Measurements from ENCODE around the gene TMEM236. TPM values are rescaled to one million over a fixed set of nuclear protein-coding genes. Genes with fewer than 3 reads are reported as not detected.

TMEM236 gene
- total and polyA plus RNA-seq, 2 donors (not counting 3 experiments of a cell fraction or from before 2014, with no cell fraction given), result 0.24 to 0.29 TPM

- H3K9ac ChIP-seq (replicated peaks; ENCODE audit: extremely low read depth, insufficient read depth, low read length), result no peak overlapping the region
- H3K4me3 ChIP-seq (replicated peaks in 1 of 3; ENCODE audit: insufficient read depth in 1 of 3, low read depth in 1 of 3, low read length in 3 of 3), result no peak overlapping the region
- no TSS peak for BruUV-seq (replicated peaks)
- ChIA-PET POLR2A (no interaction called here), CTCF (interaction anchor here (0.6 to 1.3 kb wide), 2 partner anchors 39 to 55 kb away, joined by 3 to 8 read pairs; no protein-coding TSS in a partner anchor)
- peak overlapping the region; percentile 65 for H3K4me2 ChIP-seq (ENCODE audit: insufficient read depth, low read length)
- no peak overlapping the region for H2AFZ ChIP-seq (ENCODE audit: low read depth, low read length)
- H3K27me3 ChIP-seq (ENCODE audit: control insufficient read depth in 2 of 2, insufficient read depth in 2 of 2, low read length in 2 of 2), result no peaks in the 10 kb centered on the region
- no peak for FAIRE-seq
- H3K36me3 ChIP-seq (ENCODE audit: control insufficient read depth in 2 of 2, extremely low read depth in 1 of 2, insufficient read depth in 2 of 2, low read length in 2 of 2), result no peaks in the 10 kb centered on the region
- no peaks in the 10 kb centered on the region for H3K9me1 ChIP-seq (replicated peaks; ENCODE audit: control insufficient read depth, extremely low read depth, insufficient read depth, low read length)
- H3K79me2 ChIP-seq (ENCODE audit: control insufficient read depth, insufficient read depth, low read length), result no peaks in the 10 kb centered on the region
- dilution Hi-C loops (cut with MboI; ENCODE audit: extremely low pct_ligation_motif_present, low sequenced_read_pairs), result no loop called here
- no peaks in the 10 kb centered on the region for H4K20me1 ChIP-seq (replicated peaks; ENCODE audit: control insufficient read depth, extremely low read depth, insufficient read depth, low read length)
- TF ChIP-seq POLR2A (IDR thresholded peaks at IDR 0.05; ENCODE audit: low read depth, low read length), result no peak
- peaks cover 31% of the 10 kb centered on the region for H3K4me1 ChIP-seq (ENCODE audit: control insufficient read depth, extremely low read depth, insufficient read depth, low read length)
- intact Hi-C loops (cut with micrococcal nuclease), result loop anchor here (1.0 to 2.0 kb wide), 4 partner anchors 14 to 53 kb away; no protein-coding TSS in a partner anchor
- H3K27ac ChIP-seq (ENCODE audit: insufficient read depth, low read depth, low read length), result peak overlapping the region; percentile 34
- DNase-seq (ENCODE audit: low read depth, low spot score), result no peak
- no peaks in the 10 kb centered on the region for H3K9me3 ChIP-seq (replicated peaks; ENCODE audit: control insufficient read depth, insufficient read depth, low read length)
Measured at GRCh38 chr10:17783751-17784150, 31.8 kb downstream of the TMEM236 start.

GRCh38 chr10:17784688-17785087 lies 32.7 kb downstream of the TMEM236 start:
- intact Hi-C loops (cut with micrococcal nuclease) (no loop called here), dilution Hi-C loops (cut with MboI; ENCODE audit: extremely low pct_ligation_motif_present, low sequenced_read_pairs) (no loop called here)
- H3K4me3 ChIP-seq (replicated peaks in 1 of 3; ENCODE audit: insufficient read depth in 1 of 3, low read depth in 1 of 3, low read length in 3 of 3), result no peak overlapping the region
- no peaks in the 10 kb centered on the region for H3K9me3 ChIP-seq (replicated peaks; ENCODE audit: control insufficient read depth, insufficient read depth, low read length)
- no peaks in the 10 kb centered on the region for H3K9me1 ChIP-seq (replicated peaks; ENCODE audit: control insufficient read depth, extremely low read depth, insufficient read depth, low read length)
- H3K4me1 ChIP-seq (ENCODE audit: control insufficient read depth, extremely low read depth, insufficient read depth, low read length), result peaks cover 31% of the 10 kb centered on the region
- CTCF ChIA-PET, result interaction anchor here (1.2 to 1.9 kb wide), 4 partner anchors 8 to 51 kb away, joined by 3 to 5 read pairs (median 4); no protein-coding TSS in a partner anchor
- no peak for TF ChIP-seq POLR2AphosphoS5 (IDR thresholded peaks at IDR 0.05; ENCODE audit: insufficient read depth, low read depth, low read length)
- TF ChIP-seq GATA2 (IDR thresholded peaks at IDR 0.05; ENCODE audit: insufficient read depth, insufficient read length, low read depth, low read length), result peak; percentile 34
- TF ChIP-seq JUN (IDR thresholded peaks at IDR 0.05; ENCODE audit: borderline replicate concordance, insufficient read depth, insufficient read length, low read depth), result no peak
- TF ChIP-seq POLR2A (IDR thresholded peaks at IDR 0.05; ENCODE audit: low read depth, low read length), result no peak
- TF ChIP-seq CTCF (IDR thresholded peaks at IDR 0.05; ENCODE audit: extremely low read depth in 1 of 2, insufficient read depth in 1 of 2, low read depth in 1 of 2, low read length in 2 of 2), result no peak
- no peak for TF ChIP-seq MYC (IDR thresholded peaks at IDR 0.05; ENCODE audit: low read depth, low read length)
- no peak for TF ChIP-seq EZH2 (IDR thresholded peaks at IDR 0.05; ENCODE audit: borderline replicate concordance, low read depth, low read length, severe bottlenecking)
- peak; percentile 53 for TF ChIP-seq FOS (IDR thresholded peaks at IDR 0.05; ENCODE audit: borderline replicate concordance, insufficient read depth, low read length)
- TF ChIP-seq MAX (IDR thresholded peaks at IDR 0.05; ENCODE audit: insufficient read depth, insufficient read length), result no peak
- H3K4me2 ChIP-seq (ENCODE audit: insufficient read depth, low read length), result peak overlapping the region; percentile 3
- FAIRE-seq (no peak), DNase-seq (ENCODE audit: low read depth, low spot score) (peak; percentile 11)
- no peaks in the 10 kb centered on the region for H3K36me3 ChIP-seq (ENCODE audit: control insufficient read depth in 2 of 2, extremely low read depth in 1 of 2, insufficient read depth in 2 of 2, low read length in 2 of 2)
- no peak overlapping the region for H3K9ac ChIP-seq (replicated peaks; ENCODE audit: extremely low read depth, insufficient read depth, low read length)
- H3K27me3 ChIP-seq (ENCODE audit: control insufficient read depth in 2 of 2, insufficient read depth in 2 of 2, low read length in 2 of 2), result no peaks in the 10 kb centered on the region
- POLR2A ChIA-PET, result interaction anchor here (0.6 kb wide), 1 partner anchor 97 kb away, joined by 8 read pairs; no protein-coding TSS in a partner anchor
- BruUV-seq (replicated peaks), result no TSS peak
- no peaks in the 10 kb centered on the region for H4K20me1 ChIP-seq (replicated peaks; ENCODE audit: control insufficient read depth, extremely low read depth, insufficient read depth, low read length)
- no peak overlapping the region for H2AFZ ChIP-seq (ENCODE audit: low read depth, low read length)
- no peak overlapping the region for H3K27ac ChIP-seq (ENCODE audit: insufficient read depth, low read depth, low read length)
- H3K79me2 ChIP-seq (ENCODE audit: control insufficient read depth, insufficient read depth, low read length), result no peaks in the 10 kb centered on the region
